Thoracic aorta (tissue), 2 donors: ENCODE data around the gene ABHD1. TPM values are rescaled to one million over a fixed set of nuclear protein-coding genes. Genes with fewer than 3 reads are reported as not detected.

Experiments
- ATAC-seq: fragments of 150-250 bp; one replicate; pipeline ENCODE4 v1.8.0; 2017; ENCODE audit warnings: low read depth; ENCODE audit not compliant: insufficient number of reproducible peaks, low FRiP score
- DNase-seq: peaks from one replicate; pipeline ENCODE4 v3.0.0-alpha.2; 2020; ENCODE audit warnings: low spot score
- H3K27ac ChIP-seq, 2 donors: fragments of 200-600 bp; sonication (generic); 1 replicate in 1 of 2; 2 replicates in 1 of 2; pipeline ENCODE4 v1.5.1; 2016; ENCODE audit warnings: mild to moderate bottlenecking in 2 of 2, moderate library complexity in 2 of 2
- H3K27me3 ChIP-seq: fragments of 200-600 bp; sonication (generic); replicated peaks from 2 replicates; pipeline ENCODE4 v1.6.0; 2016; ENCODE audit warnings: mild to moderate bottlenecking; ENCODE audit not compliant: insufficient read depth
- H3K36me3 ChIP-seq: fragments of 200-600 bp; sonication (generic); one replicate; pipeline ENCODE4 v1.5.1; 2016
- H3K4me1 ChIP-seq, 2 donors: fragments of 200-600 bp; sonication (generic); 1 replicate in 1 of 2; 2 replicates in 1 of 2; pipeline versions ENCODE4 v1.5.1 to v1.6.0; 2016; ENCODE audit warnings: low read depth in 2 of 2, mild to moderate bottlenecking in 1 of 2; ENCODE audit not compliant: control insufficient read depth in 1 of 2
- H3K4me3 ChIP-seq: fragments of 200-600 bp; sonication (generic); 2 replicates; pipeline ENCODE4 v1.5.1; 2016; ENCODE audit warnings: mild to moderate bottlenecking
- H3K9me3 ChIP-seq: fragments of 200-600 bp; sonication (generic); 2 replicates; pipeline ENCODE4 v1.5.1; 2016
- CTCF ChIP-seq: fragments of 200-600 bp; sonication (generic); IDR thresholded peaks from one replicate; pipeline ENCODE4 v1.5.1; 2019; ENCODE audit warnings: antibody characterized with exemption
- total RNA-seq, 2 donors: library from RNA; depleted of rRNA; stranded (reverse); fragments of >200 nt; gene quantifications; one replicate each; pipeline versions ENCODE4 v1.1.0 to v1.2.3, GENCODE V29; 2016

ABHD1 gene
- total RNA-seq, 2 donors from 2014 or later, result 0.27 TPM; not detected in 1

GRCh38 chr2:27152102-27152795 lies 28.6 kb downstream of the ABHD1 start:
- ATAC-seq, result no peak
- no peak for DNase-seq
- Histone ChIP-seq H3K27me3 (no peaks in the 10 kb centered on the region), H3K36me3 (no peaks in the 10 kb centered on the region), H3K4me3 (no peak overlapping the region), H3K27ac (no peak overlapping the region), H3K9me3 (no peaks in the 10 kb centered on the region), H3K4me1 (no peaks in the 10 kb centered on the region)
- TF ChIP-seq CTCF, result no peak

GRCh38 chr2:27152796-27153464 lies 29.3 kb downstream of the ABHD1 start:
- no peak overlapping the region for H3K27ac ChIP-seq

GRCh38 chr2:27154488-27154887 lies 30.9 kb downstream of the ABHD1 start:
- TF ChIP-seq CTCF, result no peak
- H3K36me3 ChIP-seq, result no peaks in the 10 kb centered on the region
- H3K9me3 ChIP-seq, result no peaks in the 10 kb centered on the region
- H3K4me1 ChIP-seq, result no peaks in the 10 kb centered on the region
- no peak overlapping the region for H3K4me3 ChIP-seq
- ATAC-seq, result no peak
- DNase-seq, result no peak
- H3K27ac ChIP-seq, result no peak overlapping the region
- no peaks in the 10 kb centered on the region for H3K27me3 ChIP-seq

More at GRCh38 chr2:27152796-27153464, 29.3 kb downstream of the ABHD1 start:
- Histone ChIP-seq H3K4me3 (no peak overlapping the region), H3K4me1 (no peaks in the 10 kb centered on the region), H3K9me3 (no peaks in the 10 kb centered on the region), H3K27me3 (no peaks in the 10 kb centered on the region), H3K36me3 (no peaks in the 10 kb centered on the region)
- DNase-seq (no peak), ATAC-seq (no peak)
- TF ChIP-seq CTCF, result no peak

- Histone ChIP-seq H3K4me3 (no peak overlapping the region), H3K4me1 (no peaks in the 10 kb centered on the region), H3K27me3 (no peaks in the 10 kb centered on the region), H3K36me3 (no peaks in the 10 kb centered on the region), H3K27ac (no peak overlapping the region), H3K9me3 (no peaks in the 10 kb centered on the region)
- ATAC-seq (no peak), DNase-seq (no peak)
- TF ChIP-seq CTCF, result no peak
Observed at GRCh38 chr2:27155069-27155520, 31.5 kb downstream of the ABHD1 start.

DNA sequence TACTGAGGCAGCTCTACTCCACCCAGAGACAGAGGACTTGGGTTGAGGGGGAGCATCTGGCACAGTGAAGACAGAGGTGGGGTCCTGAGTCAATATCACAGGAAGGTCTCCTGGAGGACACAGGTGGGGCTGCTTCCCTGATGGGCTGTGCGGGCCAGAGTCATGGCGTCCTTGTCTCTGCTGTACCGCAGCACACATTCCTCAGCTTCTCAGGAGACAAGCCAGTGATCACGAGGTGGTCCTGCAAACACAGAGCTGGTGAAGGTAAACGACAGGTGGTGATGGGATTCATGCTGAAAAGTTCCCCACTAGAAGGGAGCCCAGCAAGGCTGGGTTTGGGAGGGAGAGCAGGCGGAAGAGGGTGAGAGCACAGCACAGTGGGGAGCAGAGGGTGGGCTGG lies 34.9 kb downstream of the ABHD1 start:
- no peak overlapping the region for H3K27ac ChIP-seq
- no peaks in the 10 kb centered on the region for H3K4me1 ChIP-seq
- ATAC-seq (no peak), DNase-seq (no peak)
- no peaks in the 10 kb centered on the region for H3K9me3 ChIP-seq
- TF ChIP-seq CTCF, result no peak
- H3K27me3 ChIP-seq, result no peaks in the 10 kb centered on the region
- no peaks in the 10 kb centered on the region for H3K36me3 ChIP-seq
- no peak overlapping the region for H3K4me3 ChIP-seq
